Tibial nerve (tissue), 4 donors: ENCODE results near the gene NDFIP2. TPM values are rescaled to one million over a fixed set of nuclear protein-coding genes. Genes with fewer than 3 reads are reported as not detected.

Experiments
- DNase-seq, 2 donors: peaks; one replicate each; pipeline ENCODE4 v3.0.0-alpha.2; 2019; ENCODE audit warnings: low spot score in 2 of 2
- H3K27ac ChIP-seq, 4 donors: fragments of 200-600 bp; sonication (generic) in 3 of 4; one replicate each; pipeline ENCODE4 v1.5.1; 2017 to 2019; ENCODE audit warnings: mild to moderate bottlenecking in 1 of 4
- H3K27me3 ChIP-seq, 2 donors: fragments of 200-600 bp; sonication (generic) in 1 of 2; one replicate each; pipeline versions ENCODE4 v1.5.1 to v1.6.0; 2017 to 2019
- H3K36me3 ChIP-seq, 3 donors: fragments of 200-600 bp; sonication (generic); one replicate each; pipeline ENCODE4 v1.5.1; 2018 to 2019
- H3K4me1 ChIP-seq, 4 donors: fragments of 200-600 bp; sonication (generic) in 3 of 4; one replicate each; pipeline ENCODE4 v1.5.1; 2017 to 2019
- H3K4me3 ChIP-seq, 4 donors: fragments of 200-600 bp; sonication (generic) in 3 of 4; one replicate each; pipeline ENCODE4 v1.5.1; 2017 to 2019; ENCODE audit warnings: mild to moderate bottlenecking in 1 of 4, moderate library complexity in 1 of 4
- H3K9me3 ChIP-seq, 4 donors: fragments of 200-600 bp; sonication (generic) in 3 of 4; one replicate each; pipeline ENCODE4 v1.5.1; 2017 to 2019
- CTCF ChIP-seq, 5 experiments: fragments of 200-600 bp in 3 of 5; fragments of 450-650 bp in 2 of 5; sonication (generic) in 3 of 5; IDR thresholded peaks; one replicate each; pipeline ENCODE4 v1.5.1; 2016 to 2019; ENCODE audit warnings: antibody characterized with exemption in 5 of 5, mild to moderate bottlenecking in 3 of 5, moderate library complexity in 2 of 5
- EP300 ChIP-seq, 2 donors: sonication (generic); formaldehyde crosslinking; IDR thresholded peaks; one replicate each; pipeline ENCODE4 v1.6.1; 2017; ENCODE audit warnings: antibody characterized with exemption in 2 of 2, mild to moderate bottlenecking in 1 of 2
- POLR2A ChIP-seq, 2 donors: fragments of 450-650 bp; IDR thresholded peaks; one replicate each; pipeline ENCODE4 v1.6.1; 2017; ENCODE audit warnings: antibody characterized with exemption in 2 of 2, mild to moderate bottlenecking in 2 of 2, moderate library complexity in 2 of 2
- WGBS, 2 donors: methylation state at CpG; one replicate each; pipeline ENCODE4 v1.1.5; 2018; 5-methylcytosine and 5-hydroxymethylcytosine counted together
- total RNA-seq, 4 donors: library from RNA; depleted of rRNA; stranded (reverse); fragments of >200 nt; gene quantifications; one replicate each; pipeline ENCODE4 v1.1.0, GENCODE V29; 2016

NDFIP2 gene
- total RNA-seq, 4 donors from 2014 or later, result 17.9 to 20.7 (median 19.0) TPM

- Histone ChIP-seq H3K4me3 (no peak overlapping the region), H3K9me3 (no peaks in the 10 kb centered on the region), H3K36me3 (no peaks in the 10 kb centered on the region), H3K27ac (no peak overlapping the region), H3K4me1 (no peaks in the 10 kb centered on the region), H3K27me3 (no peaks in the 10 kb centered on the region)
- DNase-seq, result no peak
- TF ChIP-seq POLR2A (IDR thresholded peaks at IDR 0.05), result no peak
- no peak for TF ChIP-seq CTCF (IDR thresholded peaks at IDR 0.05)
- TF ChIP-seq EP300 (IDR thresholded peaks at IDR 0.05), result no peak
- 80 to 93% methylated on average over 1 of the region's 1 CpG for WGBS, 2 donors
Observed at GRCh38 chr13:79439275-79439674, 41.7 kb upstream of the NDFIP2 start.

GRCh38 chr13:79440958-79441528 is 39.9 kb upstream of the NDFIP2 start:
- Histone ChIP-seq H3K27ac (no peak overlapping the region), H3K4me1 (no peaks in the 10 kb centered on the region), H3K4me3 (no peak overlapping the region), H3K27me3 (no peaks in the 10 kb centered on the region), H3K36me3 (no peaks in the 10 kb centered on the region), H3K9me3 (no peaks in the 10 kb centered on the region)
- TF ChIP-seq CTCF (IDR thresholded peaks at IDR 0.05), result no peak
- TF ChIP-seq POLR2A (IDR thresholded peaks at IDR 0.05), result no peak
- no peak for TF ChIP-seq EP300 (IDR thresholded peaks at IDR 0.05)
- no peak for DNase-seq
- WGBS, 2 donors, result 78 to 86% methylated on average over 5 of the region's 5 CpGs

- H3K4me3 ChIP-seq, result no peak overlapping the region
- TF ChIP-seq POLR2A (IDR thresholded peaks at IDR 0.05) (no peak), EP300 (IDR thresholded peaks at IDR 0.05) (no peak), CTCF (IDR thresholded peaks at IDR 0.05) (no peak)
- H3K9me3 ChIP-seq, result no peaks in the 10 kb centered on the region
- no peaks in the 10 kb centered on the region for H3K36me3 ChIP-seq
- no peak overlapping the region for H3K27ac ChIP-seq
- 61 to 71% methylated on average over 1 of the region's 1 CpG for WGBS, 2 donors
- no peaks in the 10 kb centered on the region for H3K4me1 ChIP-seq
- DNase-seq, result no peak
- no peaks in the 10 kb centered on the region for H3K27me3 ChIP-seq
Observed at GRCh38 chr13:79442221-79442620, 38.7 kb upstream of the NDFIP2 start.

- WGBS, 2 donors, result 72 to 83% methylated on average over 3 of the region's 3 CpGs
- no peak for DNase-seq
- no peaks in the 10 kb centered on the region for H3K9me3 ChIP-seq
Observed at GRCh38 chr13:79442706-79443105, 38.2 kb upstream of the NDFIP2 start.

More at GRCh38 chr13:79442706-79443105, 38.2 kb upstream of the NDFIP2 start:
- H3K27ac ChIP-seq, result no peak overlapping the region
- no peaks in the 10 kb centered on the region for H3K36me3 ChIP-seq
- H3K4me3 ChIP-seq, result no peak overlapping the region
- no peaks in the 10 kb centered on the region for H3K4me1 ChIP-seq
- no peak for TF ChIP-seq POLR2A (IDR thresholded peaks at IDR 0.05)
- no peak for TF ChIP-seq EP300 (IDR thresholded peaks at IDR 0.05)
- no peak for TF ChIP-seq CTCF (IDR thresholded peaks at IDR 0.05)
- H3K27me3 ChIP-seq, result no peaks in the 10 kb centered on the region
